A549 (cell line): ENCODE measurements around the gene CCDC63. TPM values are rescaled to one million over a fixed set of nuclear protein-coding genes. Genes with fewer than 3 reads are reported as not detected.

Experiments used
- ATAC-seq, 2 experiments: fragments of 200-7000 bp in 1 of 2; fragments of >200 bp in 1 of 2; cut with Nextera tagmentation in 1 of 2; cut with Tn5 transposase in 1 of 2; 3 replicates each; pipeline versions ENCODE4 v1.8.0 to v1.9.1; 2018 to 2020; ENCODE audit warnings: mild to moderate bottlenecking in 1 of 2, moderate library complexity in 1 of 2
- CTCF ChIA-PET: fragments of 300-600 bp; sonication (Branson Sonifier 250); formaldehyde crosslinking; extraction: SDS; loops from one replicate; lab custom pipeline; 2021; ENCODE audit warnings: antibody characterized with exemption, inconsistent platforms; lab: Yijun Ruan, JAX
- POLR2A ChIA-PET: fragments of 350-600 bp; formaldehyde crosslinking; extraction: SDS; loops from one replicate; lab custom pipeline; 2021; ENCODE audit warnings: antibody characterized with exemption, inconsistent platforms; lab: Yijun Ruan, JAX
- DNase-seq, 2 experiments: peaks; one replicate each; pipeline versions ENCODE4 v3.0.0 to v3.0.0-alpha.2; 2011 to 2016; ENCODE audit warnings: low read depth in 1 of 2, low spot score in 1 of 2
- FAIRE-seq: peaks from 2 replicates; lab custom pipeline; 2011; peaks lifted over from hg19 to GRCh38; lab: Jason Lieb, UNC
- H3K27ac ChIP-seq, 2 experiments: fragments of >200 bp; sonication (Bioruptor Twin); formaldehyde crosslinking; 3 replicates each; pipeline ENCODE4 v1.5.1; 2016 to 2017
- H3K4me1 ChIP-seq: fragments of >200 bp; sonication (Bioruptor Twin); formaldehyde crosslinking; 3 replicates; pipeline ENCODE4 v1.6.1; 2016
- H3K4me2 ChIP-seq: fragments of >200 bp; sonication (Bioruptor Twin); formaldehyde crosslinking; 3 replicates; pipeline ENCODE4 v1.6.1; 2016
- H3K4me3 ChIP-seq: fragments of >200 bp; sonication (Bioruptor Twin); formaldehyde crosslinking; 3 replicates; pipeline ENCODE4 v1.5.1; 2016
- H3K9me3 ChIP-seq: fragments of >200 bp; sonication (Bioruptor Twin); formaldehyde crosslinking; 3 replicates; pipeline ENCODE4 v1.6.1; 2016
- BHLHE40 ChIP-seq: IDR thresholded peaks from 2 replicates; pipeline ENCODE4 v1.6.1; 2012; ENCODE audit warnings: low read depth, low read length, inconsistent platforms
- EHF ChIP-seq: fragments of 250-450 bp; sonication (Bioruptor Pico); IDR thresholded peaks from 2 replicates; pipeline ENCODE4 v1.5.0; 2020; ENCODE audit warnings: mild to moderate bottlenecking
- ESRRA ChIP-seq: fragments of 150-350 bp; IDR thresholded peaks from 2 replicates; pipeline ENCODE4 v1.6.1; 2014; ENCODE audit warnings: mild to moderate bottlenecking, low read length, borderline replicate concordance
- HOXA7 ChIP-seq: fragments of 250-450 bp; sonication (Bioruptor Pico); IDR thresholded peaks from 2 replicates; pipeline ENCODE4 v1.5.0; 2020; ENCODE audit warnings: mild to moderate bottlenecking, moderate library complexity
- HOXB5 ChIP-seq: fragments of 250-450 bp; sonication (Bioruptor Pico); IDR thresholded peaks from 2 replicates; pipeline ENCODE4 v1.5.0; 2020; ENCODE audit warnings: mild to moderate bottlenecking, moderate library complexity
- JUNB ChIP-seq: fragments of >200 bp; sonication (Bioruptor Twin); formaldehyde crosslinking; IDR thresholded peaks from 2 replicates; pipeline ENCODE4 v1.6.1; 2016
- MAZ ChIP-seq: fragments of 150-350 bp; IDR thresholded peaks from 2 replicates; pipeline ENCODE4 v1.6.1; 2014; ENCODE audit warnings: antibody characterized with exemption, low read depth, low read length, borderline replicate concordance
- MYC ChIP-seq: IDR thresholded peaks from 2 replicates; pipeline ENCODE4 v1.6.1; 2012; ENCODE audit warnings: mild to moderate bottlenecking, inconsistent platforms, low read length, improper control_type of control experiment, borderline replicate concordance
- POLR2A ChIP-seq: IDR thresholded peaks from 2 replicates; pipeline ENCODE4 v1.6.1; 2012; ENCODE audit warnings: mild to moderate bottlenecking, low read length
- POLR2AphosphoS2 ChIP-seq: conservative IDR thresholded peaks from 2 replicates; pipeline ENCODE4 v1.6.1; 2012; ENCODE audit warnings: low read length, improper control_type of control experiment, inconsistent platforms
- REST ChIP-seq: fragments of 200-600 bp; sonication (generic); IDR thresholded peaks from 2 replicates; pipeline ENCODE4 v1.6.1; 2016; ENCODE audit warnings: antibody characterized with exemption, mild to moderate bottlenecking, moderate library complexity
- RNF2 ChIP-seq: fragments of 200-600 bp; sonication (generic); IDR thresholded peaks from 2 replicates; pipeline ENCODE4 v1.6.1; 2016; ENCODE audit warnings: low read depth, mild to moderate bottlenecking, antibody characterized with exemption, moderate library complexity, borderline replicate concordance
- SMC3 ChIP-seq: fragments of >200 bp; sonication (Bioruptor Twin); formaldehyde crosslinking; IDR thresholded peaks from 3 replicates; pipeline ENCODE4 v1.6.1; 2018; ENCODE audit warnings: inconsistent platforms
- SREBF2 ChIP-seq: fragments of 450-650 bp; IDR thresholded peaks from 2 replicates; pipeline ENCODE4 v1.6.1; 2014; ENCODE audit warnings: mild to moderate bottlenecking, moderate library complexity
- ZNF302 ChIP-seq: fragments of 250-450 bp; sonication (Bioruptor Pico); IDR thresholded peaks from 2 replicates; pipeline ENCODE4 v1.9.0; 2021; ENCODE audit warnings: inconsistent platforms, mild to moderate bottlenecking, moderate library complexity
- WGBS: methylation state at CpG from one replicate; pipeline ENCODE4 v1.1.6; 2017; ENCODE audit errors: missing lambda C conversion rate; 5-methylcytosine and 5-hydroxymethylcytosine counted together
- polyA plus RNA-seq, 4 experiments: library from polyadenylated mRNA; depleted of rRNA in 3 of 4; stranded (reverse); fragments of >200 nt; fragmentation: RNase III in 1 of 4; extraction: RNeasy Plus Mini Kit Qiagen cat#74134 plus additional on column Dnase treatment in 1 of 4; gene quantifications; 2 replicates in 3 of 4; 3 replicates in 1 of 4; pipeline ENCODE4 v1.2.3, GENCODE V29; 2011 to 2017
- TF ChIP-seq, protein P1 (sequence below): fragments of >200 bp; sonication (Bioruptor Twin); formaldehyde crosslinking; IDR thresholded peaks from 3 replicates; pipeline ENCODE4 v1.6.1; 2016

Gene CCDC63
- polyA plus RNA-seq, 2 of the 4 experiments (the other 2 are of a cell fraction): 0.04 TPM; not detected in 1

GRCh38 chr12:110889361-110889760 is 42.6 kb downstream of the CCDC63 start (continued):
- TF ChIP-seq REST: no peak
- TF ChIP-seq, protein P1, sequence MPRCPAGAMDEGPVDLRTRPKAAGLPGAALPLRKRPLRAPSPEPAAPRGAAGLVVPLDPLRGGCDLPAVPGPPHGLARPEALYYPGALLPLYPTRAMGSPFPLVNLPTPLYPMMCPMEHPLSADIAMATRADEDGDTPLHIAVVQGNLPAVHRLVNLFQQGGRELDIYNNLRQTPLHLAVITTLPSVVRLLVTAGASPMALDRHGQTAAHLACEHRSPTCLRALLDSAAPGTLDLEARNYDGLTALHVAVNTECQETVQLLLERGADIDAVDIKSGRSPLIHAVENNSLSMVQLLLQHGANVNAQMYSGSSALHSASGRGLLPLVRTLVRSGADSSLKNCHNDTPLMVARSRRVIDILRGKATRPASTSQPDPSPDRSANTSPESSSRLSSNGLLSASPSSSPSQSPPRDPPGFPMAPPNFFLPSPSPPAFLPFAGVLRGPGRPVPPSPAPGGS: no peak
- no peak for TF ChIP-seq SMC3
- no peak for TF ChIP-seq SREBF2

DNA sequence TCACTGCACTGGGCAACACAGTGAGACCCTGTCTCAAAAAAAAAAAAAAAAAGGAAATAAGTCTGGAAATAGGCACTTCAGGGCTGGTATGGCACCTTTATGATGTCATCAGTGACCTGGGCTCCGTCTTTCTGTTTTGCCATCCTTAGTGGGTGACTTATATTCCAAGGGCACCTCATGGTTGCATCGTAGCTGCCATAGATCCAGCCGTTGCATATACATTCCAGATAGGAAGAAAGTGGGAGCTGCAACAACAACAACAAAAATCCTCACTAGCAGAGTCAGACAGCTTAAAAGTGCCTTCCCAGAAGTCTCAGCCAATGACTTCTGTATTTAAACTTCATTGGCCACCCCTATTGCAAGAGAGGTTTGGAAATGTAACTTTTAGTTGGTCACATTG is 47.2 kb downstream of the CCDC63 start:
- Histone ChIP-seq H3K27ac (no peak overlapping the region; a peak in 1 of 6 replicates), H3K4me2 (peak overlapping the region; percentile 86), H3K4me3 (no peak overlapping the region)
- CTCF ChIA-PET: interaction anchor here (0.6 to 6.3 kb wide), 55 partner anchors 10 to 818 kb away, joined by 3 to 71 read pairs (median 4); partner anchors contain the start of genes ARPC3, CCDC63 and MYL2
- POLR2A ChIA-PET: no interaction called here
- WGBS: 71% methylated on average over 3 of the region's 3 CpGs
- peak in 1 of 2 experiments; percentile 6; a peak in 2 of 6 replicates for ATAC-seq
- no peak for TF ChIP-seq JUNB
- no peak for TF ChIP-seq MAZ
- TF ChIP-seq, all 56 proteins: peak for 0
- DNase-seq (no peak), FAIRE-seq (no peak)
- H3K4me1 ChIP-seq: peaks cover 9% of the 10 kb centered on the region
- H3K9me3 ChIP-seq: no peaks in the 10 kb centered on the region

- POLR2A ChIA-PET: no interaction called here
- H3K4me2 ChIP-seq: no peak overlapping the region
- peaks cover 9% of the 10 kb centered on the region for H3K4me1 ChIP-seq
- WGBS: 64% methylated on average over 3 of the region's 3 CpGs
- DNase-seq (no peak), ATAC-seq (no peak), FAIRE-seq (no peak)
- H3K4me3 ChIP-seq: no peak overlapping the region
- no peaks in the 10 kb centered on the region for H3K9me3 ChIP-seq
- H3K27ac ChIP-seq: no peak overlapping the region; a peak in 1 of 6 replicates
- TF ChIP-seq EHF (CRISPR knock-in tag): no peak
- no peak for TF ChIP-seq BHLHE40
- TF ChIP-seq POLR2A: no peak
- TF ChIP-seq ESRRA: no peak
- CTCF ChIA-PET: interaction anchor here (0.6 to 6.3 kb wide), 10 partner anchors 8 to 500 kb away, joined by 3 to 71 read pairs (median 6); no protein-coding TSS in a partner anchor
These were observed 49.8 kb downstream of the CCDC63 start for GRCh38 chr12:110896559-110896958.

DNA sequence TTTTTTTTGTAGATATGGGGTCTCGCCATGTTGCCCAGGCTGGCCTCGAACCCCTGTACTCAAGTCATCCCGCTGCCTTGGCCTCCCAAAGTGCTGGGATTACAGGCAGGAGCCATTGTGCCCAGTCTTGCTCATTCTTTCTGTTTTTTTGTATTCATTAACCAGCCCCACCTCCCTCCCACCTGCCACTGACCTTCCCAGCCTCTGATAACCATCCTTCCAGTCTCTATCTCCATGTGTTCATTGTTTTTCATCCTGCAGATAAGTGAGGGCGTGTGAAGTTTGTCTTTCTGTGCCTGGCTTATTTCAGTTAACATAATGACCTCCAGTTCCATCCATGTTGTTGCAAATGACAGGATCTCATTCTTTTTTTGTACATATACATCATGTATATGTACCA is 54.6 kb downstream of the CCDC63 start:
- H3K4me2 ChIP-seq: no peak overlapping the region
- FAIRE-seq (no peak), ATAC-seq (no peak), DNase-seq (no peak)
- no peak overlapping the region for H3K4me3 ChIP-seq
- H3K4me1 ChIP-seq: peaks cover 4% of the 10 kb centered on the region; the same call in 2 of the 3 replicates
- 39% methylated on average over 4 of the region's 4 CpGs for WGBS
- no peak overlapping the region for H3K27ac ChIP-seq
- ChIA-PET POLR2A (no interaction called here), CTCF (no interaction called here)
- TF ChIP-seq POLR2AphosphoS2: no peak
- TF ChIP-seq MAZ: no peak
- TF ChIP-seq MYC: no peak
- TF ChIP-seq HOXA7: no peak
- TF ChIP-seq SREBF2: no peak
- TF ChIP-seq HOXB5 (CRISPR knock-in tag): no peak
- TF ChIP-seq RNF2: no peak
- no peak for TF ChIP-seq JUNB
- no peak for TF ChIP-seq ZNF302 (CRISPR knock-in tag)
- TF ChIP-seq POLR2A: no peak
- no peaks in the 10 kb centered on the region for H3K9me3 ChIP-seq
